H9 (cell line): ENCODE results near the gene LIPE. TPM values are rescaled to one million over a fixed set of nuclear protein-coding genes. Genes with fewer than 3 reads are reported as not detected.

ENCODE experiments used
- DNase-seq: peaks from one replicate; pipeline ENCODE4 v3.0.0-alpha.2; 2017
- H2AFZ ChIP-seq: one replicate; pipeline ENCODE4 v1.6.1; 2013; ENCODE audit warnings: mild to moderate bottlenecking, low read length, control low read depth, moderate library complexity
- H2AK5ac ChIP-seq: 2 replicates; pipeline ENCODE4 v1.6.1; 2013; ENCODE audit warnings: low read length, control low read depth, mixed read lengths; ENCODE audit not compliant: insufficient read length
- H2BK120ac ChIP-seq: one replicate; pipeline ENCODE4 v1.6.1; 2013; ENCODE audit warnings: low read depth, mild to moderate bottlenecking, low read length, control low read depth, inconsistent platforms; ENCODE audit not compliant: poor library complexity, severe bottlenecking
- H2BK12ac ChIP-seq: 2 replicates; pipeline ENCODE4 v1.6.1; 2013; ENCODE audit warnings: low read length, control low read depth, mixed read lengths, low read depth; ENCODE audit not compliant: insufficient read length
- H2BK15ac ChIP-seq: 2 replicates; pipeline ENCODE4 v1.6.1; 2013; ENCODE audit warnings: low read depth, low read length, control low read depth
- H2BK20ac ChIP-seq: one replicate; pipeline ENCODE4 v1.6.1; 2013; ENCODE audit warnings: low read depth, mild to moderate bottlenecking, low read length, control low read depth, inconsistent platforms; ENCODE audit not compliant: poor library complexity, severe bottlenecking
- H2BK5ac ChIP-seq: 2 replicates; pipeline ENCODE4 v1.6.1; 2013; ENCODE audit warnings: low read length, control low read depth, mixed read lengths; ENCODE audit not compliant: insufficient read length
- H3K14ac ChIP-seq: 2 replicates; pipeline ENCODE4 v1.6.1; 2013; ENCODE audit warnings: low read length, control low read depth; ENCODE audit not compliant: insufficient read depth
- H3K18ac ChIP-seq: 2 replicates; pipeline ENCODE4 v1.6.1; 2013; ENCODE audit warnings: low read depth, mild to moderate bottlenecking, mixed read lengths, low read length, control low read depth; ENCODE audit not compliant: insufficient read length
- H3K23ac ChIP-seq: 2 replicates; pipeline ENCODE4 v1.6.1; 2013; ENCODE audit warnings: low read length, control low read depth, mixed read lengths, low read depth; ENCODE audit not compliant: insufficient read length
- H3K23me2 ChIP-seq: 2 replicates; pipeline ENCODE4 v1.6.1; 2013; ENCODE audit warnings: low read depth, mild to moderate bottlenecking, mixed read lengths, low read length, control low read depth; ENCODE audit not compliant: insufficient read length, poor library complexity, severe bottlenecking
- H3K27ac ChIP-seq: 2 replicates; pipeline ENCODE4 v1.5.1; 2013; ENCODE audit warnings: low read length, control low read depth, mixed read lengths, low read depth; ENCODE audit not compliant: insufficient read length
- H3K27me3 ChIP-seq: 2 replicates; pipeline ENCODE4 v1.6.1; 2013; ENCODE audit warnings: low read length, control low read depth, inconsistent platforms; ENCODE audit not compliant: insufficient read depth
- H3K4ac ChIP-seq: 2 replicates; pipeline ENCODE4 v1.6.1; 2013; ENCODE audit warnings: low read depth, mild to moderate bottlenecking, control low read depth, inconsistent platforms, low read length, moderate library complexity
- H3K4me1 ChIP-seq: 2 replicates; pipeline ENCODE4 v1.6.1; 2013; ENCODE audit warnings: low read length, control low read depth, inconsistent platforms; ENCODE audit not compliant: insufficient read depth
- H3K4me2 ChIP-seq: 2 replicates; pipeline ENCODE4 v1.6.1; 2013; ENCODE audit warnings: low read length, control low read depth, mixed read lengths; ENCODE audit not compliant: insufficient read length, insufficient read depth
- H3K56ac ChIP-seq: 2 replicates; pipeline ENCODE4 v1.6.1; 2013; ENCODE audit warnings: low read depth, mild to moderate bottlenecking, mixed read lengths, low read length, control low read depth; ENCODE audit not compliant: insufficient read length
- H3K79me1 ChIP-seq: 2 replicates; pipeline ENCODE4 v1.6.1; 2013; ENCODE audit warnings: low read depth, mild to moderate bottlenecking, moderate library complexity, low read length, control low read depth, inconsistent platforms; ENCODE audit not compliant: insufficient read depth, poor library complexity, severe bottlenecking
- H3K79me2 ChIP-seq: 2 replicates; pipeline ENCODE4 v1.6.1; 2013; ENCODE audit warnings: low read length, control low read depth, inconsistent platforms; ENCODE audit not compliant: insufficient read depth
- H3K9ac ChIP-seq: 2 replicates; pipeline ENCODE4 v1.6.1; 2013; ENCODE audit warnings: low read length, control low read depth, mixed read lengths; ENCODE audit not compliant: insufficient read length; ENCODE audit errors: extremely low read depth
- H3K9me3 ChIP-seq: one replicate; pipeline ENCODE4 v1.6.1; 2013; ENCODE audit warnings: low read depth, low read length, inconsistent platforms; ENCODE audit not compliant: control insufficient read depth
- H3T11ph ChIP-seq: one replicate; pipeline ENCODE4 v1.6.1; 2013; ENCODE audit warnings: mild to moderate bottlenecking, low read length, control low read depth, inconsistent platforms
- H4K20me1 ChIP-seq: one replicate; pipeline ENCODE4 v1.6.1; 2013; ENCODE audit not compliant: control insufficient read depth, insufficient read length, insufficient read depth
- H4K5ac ChIP-seq: 2 replicates; pipeline ENCODE4 v1.6.1; 2013; ENCODE audit warnings: low read depth, mild to moderate bottlenecking, mixed read lengths, low read length, control low read depth; ENCODE audit not compliant: insufficient read length
- H4K8ac ChIP-seq: replicated peaks from 2 replicates; pipeline ENCODE4 v1.6.1; 2013; ENCODE audit warnings: low read length, control low read depth, mixed read lengths, low read depth; ENCODE audit not compliant: insufficient read length
- H4K91ac ChIP-seq: 2 replicates; pipeline ENCODE4 v1.6.1; 2013; ENCODE audit warnings: low read depth, mild to moderate bottlenecking, moderate library complexity, mixed read lengths, low read length, control low read depth; ENCODE audit not compliant: insufficient read length
- H3K27ac Mint-ChIP-seq, 3 experiments: 2 replicates in 2 of 3; 3 replicates in 1 of 3; pipeline ENCODE4 v1.8.0; 2020 to 2021; ENCODE audit warnings: mixed read lengths in 3 of 3, mild to moderate bottlenecking in 1 of 3, moderate library complexity in 1 of 3
- H3K27me3 Mint-ChIP-seq: 2 replicates; pipeline ENCODE4 v1.8.0; 2021; ENCODE audit warnings: low read depth, mild to moderate bottlenecking, moderate library complexity, mixed read lengths
- H3K36me3 Mint-ChIP-seq, 3 experiments: 2 replicates in 2 of 3; 3 replicates in 1 of 3; pipeline ENCODE4 v1.8.0; 2020 to 2021; ENCODE audit warnings: low read depth in 3 of 3, mixed read lengths in 3 of 3; ENCODE audit not compliant: insufficient read depth in 1 of 3
- H3K4me1 Mint-ChIP-seq, 2 experiments: 2 replicates each; pipeline ENCODE4 v1.8.0; 2020; ENCODE audit warnings: mixed read lengths in 2 of 2
- H3K4me3 Mint-ChIP-seq, 2 experiments: 2 replicates in 1 of 2; 3 replicates in 1 of 2; pipeline ENCODE4 v1.8.0; 2020 to 2021; ENCODE audit warnings: mild to moderate bottlenecking in 2 of 2, mixed read lengths in 2 of 2, moderate library complexity in 1 of 2
- H3K9me3 Mint-ChIP-seq, 2 experiments: 2 replicates in 1 of 2; 3 replicates in 1 of 2; pipeline ENCODE4 v1.8.0; 2020; ENCODE audit warnings: mild to moderate bottlenecking in 2 of 2, mixed read lengths in 2 of 2, moderate library complexity in 1 of 2
- CTCF ChIP-seq: fragments of 200-600 bp; sonication (generic); conservative IDR thresholded peaks from 3 replicates; pipeline ENCODE4 v1.8.0; 2021; ENCODE audit warnings: antibody characterized with exemption, mild to moderate bottlenecking
- WGBS: extraction: QIAGEN DNeasy Blood & Tissue Kit; methylation state at CpG from one replicate; pipeline ENCODE4 v1.1.7; 2013; ENCODE audit warnings: missing lambda C conversion rate, low lambda C conversion rate, mixed read lengths; ENCODE audit not compliant: insufficient read length; ENCODE audit errors: extremely low coverage; 5-methylcytosine and 5-hydroxymethylcytosine counted together
- total RNA-seq: library from RNA; stranded (reverse); gene quantifications from 2 replicates; pipeline ENCODE4 v1.2.1, GENCODE V29; 2021

LIPE gene
- total RNA-seq, 1 experiment from 2014 or later, result 6.3 TPM

- H3K27ac Mint-ChIP-seq, result peak overlapping the region in 2 of 3 experiments; percentile 82 to 88; a peak in 3 of 7 replicates
- H3K9ac ChIP-seq, result peak overlapping the region; percentile 10
- H2BK15ac ChIP-seq, result no peak overlapping the region
- no peaks in the 10 kb centered on the region for H3K79me2 ChIP-seq
- no peak overlapping the region for H3K4ac ChIP-seq
- no peak overlapping the region for H2BK20ac ChIP-seq
- H3K27me3 ChIP-seq, result no peaks in the 10 kb centered on the region; the same call in 1 of the 2 replicates
- no peaks in the 10 kb centered on the region; the same call in 1 of the 2 replicates for H3K4me1 ChIP-seq
- no peak overlapping the region for H4K8ac ChIP-seq
- no peaks in the 10 kb centered on the region for H3K79me1 ChIP-seq
- no peaks in the 10 kb centered on the region for H3K9me3 ChIP-seq
- peak; percentile 91 for DNase-seq
- H3K4me1 Mint-ChIP-seq, result peaks cover 22 to 27% of the 10 kb centered on the region in 2 experiments
- H3K4me3 Mint-ChIP-seq, result peak overlapping the region; percentile 68 to 81
- no peak overlapping the region for H2AFZ ChIP-seq
- H3K27ac ChIP-seq, result no peak overlapping the region
- H3K56ac ChIP-seq, result no peak overlapping the region
- H2AK5ac ChIP-seq, result no peak overlapping the region
- H3T11ph ChIP-seq, result no peak overlapping the region
- H3K9me3 Mint-ChIP-seq, result peaks cover 0 to 2% of the 10 kb centered on the region in 2 experiments; a peak in 1 of 5 replicates
- WGBS, result no CpG with 5 or more reads among the region's 48 CpGs
- no peak overlapping the region for H4K91ac ChIP-seq
- peak overlapping the region; percentile 88 for H3K18ac ChIP-seq
- H2BK120ac ChIP-seq, result no peak overlapping the region
- H2BK5ac ChIP-seq, result no peak overlapping the region
- peak overlapping the region; percentile 89 for H3K14ac ChIP-seq
- H4K20me1 ChIP-seq, result no peaks in the 10 kb centered on the region
- no peak overlapping the region for H2BK12ac ChIP-seq
- H3K23me2 ChIP-seq, result no peaks in the 10 kb centered on the region
- peaks cover 56% of the 10 kb centered on the region for H3K27me3 Mint-ChIP-seq
- H3K4me2 ChIP-seq, result peak overlapping the region; percentile 26
- TF ChIP-seq CTCF, result peak; percentile 73
- no peaks in the 10 kb centered on the region; a peak in 2 of 7 replicates for H3K36me3 Mint-ChIP-seq
- no peak overlapping the region for H4K5ac ChIP-seq
- H3K23ac ChIP-seq, result no peak overlapping the region
Measured at GRCh38 chr19:42386974-42387707, 40.0 kb downstream of the LIPE start.
